Mesenchymal stem cell (in vitro differentiated cells and primary cell): Measurements from ENCODE around the gene NR1I2.

ENCODE experiments used
- DNase-seq: peaks from one replicate; pipeline ENCODE4 v3.0.0-alpha.2; 2013
- H2AFZ ChIP-seq: one replicate; pipeline ENCODE4 v1.6.1; 2013; ENCODE audit warnings: low read depth, mild to moderate bottlenecking, control low read depth, inconsistent platforms, low read length, moderate library complexity
- H2AK5ac ChIP-seq: 2 replicates; pipeline ENCODE4 v1.6.1; 2013; ENCODE audit warnings: low read length, moderate library complexity, mild to moderate bottlenecking, inconsistent platforms; ENCODE audit not compliant: severe bottlenecking
- H2BK120ac ChIP-seq: one replicate; pipeline ENCODE4 v1.6.1; 2013; ENCODE audit warnings: low read depth, mild to moderate bottlenecking, inconsistent platforms, low read length, moderate library complexity
- H2BK12ac ChIP-seq, 2 experiments: one replicate each; pipeline ENCODE4 v1.6.1; 2013; ENCODE audit warnings: inconsistent platforms in 2 of 2, low read length in 2 of 2, mild to moderate bottlenecking in 2 of 2, moderate library complexity in 2 of 2, control low read depth in 1 of 2
- H2BK15ac ChIP-seq: one replicate; pipeline ENCODE4 v1.6.1; 2013; ENCODE audit warnings: mild to moderate bottlenecking, low read depth, inconsistent platforms; ENCODE audit not compliant: poor library complexity, severe bottlenecking
- H2BK5ac ChIP-seq: 2 replicates; pipeline ENCODE4 v1.6.1; 2013; ENCODE audit warnings: low read depth, mild to moderate bottlenecking, low read length, control low read depth, inconsistent platforms; ENCODE audit not compliant: poor library complexity, severe bottlenecking
- H3K14ac ChIP-seq, 2 experiments: one replicate each; pipeline ENCODE4 v1.6.1; 2013; ENCODE audit warnings: inconsistent platforms in 2 of 2, low read length in 2 of 2, control low read depth in 1 of 2, mild to moderate bottlenecking in 1 of 2, moderate library complexity in 1 of 2
- H3K18ac ChIP-seq, 2 experiments: one replicate each; pipeline ENCODE4 v1.6.1; 2013; ENCODE audit warnings: inconsistent platforms in 2 of 2, low read length in 2 of 2, control low read depth in 1 of 2, low read depth in 1 of 2, mild to moderate bottlenecking in 1 of 2
- H3K23ac ChIP-seq, 2 experiments: one replicate each; pipeline ENCODE4 v1.6.1; 2013; ENCODE audit warnings: inconsistent platforms in 2 of 2, low read length in 2 of 2, mild to moderate bottlenecking in 2 of 2, moderate library complexity in 2 of 2, control low read depth in 1 of 2
- H3K27ac ChIP-seq: 2 replicates; pipeline ENCODE4 v1.5.1; 2013; ENCODE audit warnings: mild to moderate bottlenecking, moderate library complexity, low read length, control low read depth, inconsistent platforms; ENCODE audit not compliant: poor library complexity, severe bottlenecking
- H3K27me3 ChIP-seq, 2 experiments: 2 replicates each; pipeline versions ENCODE4 v1.6.1 to v1.7.0; 2013; ENCODE audit warnings: low read length in 2 of 2, mild to moderate bottlenecking in 2 of 2, moderate library complexity in 2 of 2, control low read depth in 1 of 2, inconsistent platforms in 1 of 2; ENCODE audit not compliant: control insufficient read depth in 1 of 2, insufficient read depth in 1 of 2
- H3K36me3 ChIP-seq, 2 experiments: 2 replicates each; pipeline versions ENCODE4 v1.6.1 to v1.7.0; 2013; ENCODE audit warnings: low read length in 2 of 2, control low read depth in 1 of 2, inconsistent platforms in 1 of 2, low read depth in 1 of 2, mild to moderate bottlenecking in 1 of 2; ENCODE audit not compliant: insufficient read depth in 2 of 2, control insufficient read depth in 1 of 2
- H3K4ac ChIP-seq, 2 experiments: one replicate each; pipeline ENCODE4 v1.6.1; 2013; ENCODE audit warnings: inconsistent platforms in 2 of 2, low read length in 2 of 2, mild to moderate bottlenecking in 2 of 2, moderate library complexity in 2 of 2, control low read depth in 1 of 2, low read depth in 1 of 2
- H3K4me1 ChIP-seq: 2 replicates; pipeline ENCODE4 v1.6.1; 2013; ENCODE audit warnings: low read depth, low read length, control low read depth; ENCODE audit not compliant: control insufficient read depth, insufficient read depth
- H3K4me2 ChIP-seq: 2 replicates; pipeline ENCODE4 v1.6.1; 2013; ENCODE audit warnings: low read length, mild to moderate bottlenecking, inconsistent platforms; ENCODE audit not compliant: poor library complexity, severe bottlenecking
- H3K4me3 ChIP-seq, 2 experiments: 2 replicates each; pipeline versions ENCODE4 v1.5.1 to v1.7.0; 2013; ENCODE audit warnings: low read length in 2 of 2, mild to moderate bottlenecking in 2 of 2, control low read depth in 1 of 2, low read depth in 1 of 2; ENCODE audit not compliant: insufficient read depth in 1 of 2
- H3K79me1 ChIP-seq: replicated peaks from 2 replicates; pipeline ENCODE4 v1.6.1; 2013; ENCODE audit warnings: mild to moderate bottlenecking, control low read depth, low read length, inconsistent platforms; ENCODE audit not compliant: poor library complexity, severe bottlenecking
- H3K9ac ChIP-seq: 2 replicates; pipeline ENCODE4 v1.7.0; 2013; ENCODE audit warnings: mild to moderate bottlenecking, low read length, moderate library complexity
- H3K9me3 ChIP-seq: 2 replicates; pipeline ENCODE4 v1.7.0; 2013; ENCODE audit warnings: mild to moderate bottlenecking, low read length; ENCODE audit not compliant: control insufficient read depth
- H4K8ac ChIP-seq: one replicate; pipeline ENCODE4 v1.6.1; 2013; ENCODE audit warnings: inconsistent platforms, mild to moderate bottlenecking, low read length, moderate library complexity
- H4K91ac ChIP-seq: one replicate; pipeline ENCODE4 v1.6.1; 2013; ENCODE audit warnings: mild to moderate bottlenecking, low read length, inconsistent platforms
- WGBS: methylation state at CpG from one replicate; pipeline ENCODE4 v1.1.7; 2013; ENCODE audit warnings: mixed read lengths; 5-methylcytosine and 5-hydroxymethylcytosine counted together

NR1I2 gene

GRCh38 chr3:119763466-119763865, 18.4 kb upstream of the NR1I2 start:
- peaks cover 25% of the 10 kb centered on the region for H3K9me3 ChIP-seq
- no peak overlapping the region for H2AK5ac ChIP-seq
- H3K14ac ChIP-seq, result no peak overlapping the region
- H2BK12ac ChIP-seq, result no peak overlapping the region
- H3K27ac ChIP-seq, result no peak overlapping the region
- H3K4me3 ChIP-seq, result no peak overlapping the region
- no peak overlapping the region for H2BK5ac ChIP-seq
- H3K4me1 ChIP-seq, result peaks cover 4% of the 10 kb centered on the region
- H2AFZ ChIP-seq, result no peak overlapping the region
- H3K36me3 ChIP-seq, result no peaks in the 10 kb centered on the region
- H3K9ac ChIP-seq, result no peak overlapping the region
- no peaks in the 10 kb centered on the region for H3K79me1 ChIP-seq
- no peak overlapping the region for H4K91ac ChIP-seq
- DNase-seq, result no peak
- H3K4me2 ChIP-seq, result no peak overlapping the region
- H2BK15ac ChIP-seq, result no peak overlapping the region
- H2BK120ac ChIP-seq, result no peak overlapping the region
- H3K18ac ChIP-seq, result no peak overlapping the region
- no peak overlapping the region for H3K23ac ChIP-seq
- no peak overlapping the region for H3K4ac ChIP-seq
- H4K8ac ChIP-seq, result no peak overlapping the region
- no peaks in the 10 kb centered on the region for H3K27me3 ChIP-seq

DNA sequence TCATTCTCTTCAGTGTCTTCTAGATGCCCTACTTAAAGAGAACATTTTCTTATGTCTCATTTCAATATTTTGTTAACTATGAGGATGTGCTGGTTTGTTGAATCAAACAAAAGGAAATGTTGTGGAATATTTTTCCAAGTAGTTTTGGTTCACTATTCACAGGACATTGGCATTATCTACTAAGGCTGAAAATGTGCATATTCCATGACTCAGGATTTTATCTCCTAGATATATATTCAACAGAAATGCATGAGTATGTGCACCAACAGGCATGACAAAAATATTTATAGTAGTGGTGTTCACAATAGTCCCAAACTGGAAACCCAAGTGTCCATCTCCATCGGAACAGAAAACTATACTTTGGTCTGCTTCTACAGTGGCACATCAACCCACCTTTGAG, 16.7 kb upstream of the NR1I2 start:
- Histone ChIP-seq H3K4ac (no peak overlapping the region), H2AFZ (no peak overlapping the region), H3K27ac (no peak overlapping the region), H2BK120ac (no peak overlapping the region), H3K14ac (no peak overlapping the region), H3K9ac (no peak overlapping the region), H2AK5ac (no peak overlapping the region), H3K23ac (no peak overlapping the region), H4K8ac (no peak overlapping the region), H3K27me3 (no peaks in the 10 kb centered on the region), H4K91ac (no peak overlapping the region), H3K18ac (no peak overlapping the region), H3K79me1 (no peaks in the 10 kb centered on the region), H3K36me3 (no peaks in the 10 kb centered on the region), H3K4me1 (peaks cover 6% of the 10 kb centered on the region), H2BK15ac (no peak overlapping the region), H2BK5ac (no peak overlapping the region), H3K4me2 (no peak overlapping the region), H2BK12ac (no peak overlapping the region), H3K4me3 (no peak overlapping the region), H3K9me3 (peaks cover 17% of the 10 kb centered on the region)
- no peak for DNase-seq
- 100% methylated on average over 1 of the region's 1 CpG for WGBS

- WGBS, result 88% methylated on average over 6 of the region's 6 CpGs
- Histone ChIP-seq H2AK5ac (no peak overlapping the region), H3K79me1 (no peaks in the 10 kb centered on the region), H3K27me3 (no peaks in the 10 kb centered on the region), H3K4me3 (no peak overlapping the region), H3K4me1 (peaks cover 6% of the 10 kb centered on the region), H3K9me3 (no peaks in the 10 kb centered on the region), H3K9ac (no peak overlapping the region), H2BK5ac (no peak overlapping the region), H3K4ac (no peak overlapping the region), H3K14ac (no peak overlapping the region), H3K18ac (peak overlapping the region in 1 of 2 experiments; percentile 24), H2BK12ac (no peak overlapping the region), H3K23ac (no peak overlapping the region), H4K8ac (no peak overlapping the region), H3K36me3 (no peaks in the 10 kb centered on the region), H3K4me2 (no peak overlapping the region), H2AFZ (no peak overlapping the region), H2BK15ac (no peak overlapping the region), H2BK120ac (no peak overlapping the region), H3K27ac (no peak overlapping the region), H4K91ac (no peak overlapping the region)
- DNase-seq, result no peak
These were observed 13.8 kb upstream of the NR1I2 start for GRCh38 chr3:119767936-119768601.

DNA sequence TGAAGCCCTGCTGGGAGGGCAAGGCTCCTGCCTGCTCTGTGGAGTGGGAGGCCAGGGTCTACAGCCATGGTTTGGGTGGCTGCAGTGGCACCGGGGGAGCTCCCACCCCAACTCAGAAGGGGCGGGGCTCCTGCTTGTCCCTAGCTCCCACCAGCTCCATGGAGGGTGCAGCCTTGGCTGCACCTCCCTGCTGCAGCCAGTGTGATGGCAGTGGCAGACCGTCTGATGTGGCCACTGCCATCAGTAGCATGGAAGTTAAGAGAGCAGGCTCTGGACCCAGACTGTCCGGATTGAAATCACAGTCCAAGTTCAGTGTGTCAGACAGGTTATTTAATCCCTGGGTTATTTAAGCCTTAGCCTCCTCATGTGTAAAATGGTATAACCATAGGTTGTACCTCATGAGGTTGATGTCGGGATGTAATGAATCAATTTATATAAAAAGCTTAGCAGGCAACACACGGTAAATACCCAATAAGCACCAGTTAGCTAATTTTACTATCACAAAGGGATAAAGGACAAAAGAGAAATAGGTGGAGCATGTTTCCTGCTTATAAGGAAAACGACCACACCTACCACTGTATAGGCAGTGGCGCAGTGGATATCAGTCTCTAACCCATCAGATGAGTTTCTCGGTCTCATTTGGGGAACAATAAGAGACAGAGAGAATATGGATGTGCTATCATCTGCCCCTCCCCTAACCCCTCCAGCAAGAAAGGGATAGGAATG, 13.1 kb upstream of the NR1I2 start:
- H4K8ac ChIP-seq, result no peak overlapping the region
- no peaks in the 10 kb centered on the region for H3K27me3 ChIP-seq
- H2BK5ac ChIP-seq, result no peak overlapping the region
- H2BK12ac ChIP-seq, result no peak overlapping the region
- H2BK120ac ChIP-seq, result no peak overlapping the region
- H3K4ac ChIP-seq, result no peak overlapping the region
- H3K4me2 ChIP-seq, result no peak overlapping the region
- H4K91ac ChIP-seq, result no peak overlapping the region
- no peak overlapping the region for H3K18ac ChIP-seq
- H3K4me1 ChIP-seq, result peaks cover 6% of the 10 kb centered on the region
- no peak overlapping the region for H3K9ac ChIP-seq
- H3K36me3 ChIP-seq, result no peaks in the 10 kb centered on the region
- H3K4me3 ChIP-seq, result no peak overlapping the region
- no peak overlapping the region for H2BK15ac ChIP-seq
- WGBS, result 89% methylated on average over 4 of the region's 9 CpGs
- no peak overlapping the region for H3K23ac ChIP-seq
- no peaks in the 10 kb centered on the region for H3K9me3 ChIP-seq
- H2AFZ ChIP-seq, result no peak overlapping the region
- no peak overlapping the region for H3K27ac ChIP-seq
- no peaks in the 10 kb centered on the region for H3K79me1 ChIP-seq
- H3K14ac ChIP-seq, result no peak overlapping the region
- no peak for DNase-seq
- no peak overlapping the region for H2AK5ac ChIP-seq
